GM18505 (cell line): ENCODE measurements around the gene KRTAP9-6.
"Not testable (repeated sequence)": the region's sequence is repeated elsewhere in the genome, so short reads cannot be mapped to it uniquely, and the experiment has no call there.

Experiments used
- ATAC-seq: cut with Tn5 transposase; IDR thresholded peaks from one replicate; pipeline ENCODE4 v1.9.1; 2021; ENCODE audit not compliant: unreplicated experiment
- POLR2A ChIP-seq: IDR thresholded peaks from 4 replicates; pipeline ENCODE4 v1.6.1; 2011; ENCODE audit warnings: borderline replicate concordance; ENCODE audit not compliant: insufficient read depth, insufficient read length; ENCODE audit errors: extremely low read depth

KRTAP9-6 gene, protein sequence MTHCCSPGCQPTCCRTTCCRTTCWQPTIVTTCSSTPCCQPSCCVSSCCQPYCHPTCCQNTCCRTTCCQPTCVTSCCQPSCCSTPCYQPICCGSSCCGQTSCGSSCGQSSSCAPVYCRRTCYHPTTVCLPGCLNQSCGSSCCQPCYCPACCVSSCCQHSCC

DNA sequence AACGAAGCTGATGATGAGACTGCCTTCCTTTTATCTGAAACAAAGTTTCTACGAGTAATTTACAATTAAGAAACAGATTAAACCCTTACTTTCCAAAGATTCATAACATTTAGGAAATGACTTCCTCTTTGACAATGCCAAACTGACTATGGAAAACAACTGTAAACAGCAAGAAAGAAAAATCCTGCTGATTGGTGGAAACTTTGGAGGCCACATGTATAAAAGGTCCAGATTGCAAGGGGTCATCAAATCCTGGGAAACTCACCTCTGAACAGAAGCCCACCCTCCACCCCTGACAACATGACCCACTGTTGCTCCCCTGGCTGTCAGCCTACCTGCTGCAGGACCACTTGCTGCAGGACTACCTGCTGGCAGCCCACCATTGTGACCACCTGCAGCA, at the start of gene KRTAP9-6:
Gene KRTAP9-6 (plus strand): TSS at position 301 of the 400 bp plus-strand sequence. CDS start 0 bp downstream, at position 301.
- no peak for ATAC-seq
- no peak for TF ChIP-seq POLR2A

DNA sequence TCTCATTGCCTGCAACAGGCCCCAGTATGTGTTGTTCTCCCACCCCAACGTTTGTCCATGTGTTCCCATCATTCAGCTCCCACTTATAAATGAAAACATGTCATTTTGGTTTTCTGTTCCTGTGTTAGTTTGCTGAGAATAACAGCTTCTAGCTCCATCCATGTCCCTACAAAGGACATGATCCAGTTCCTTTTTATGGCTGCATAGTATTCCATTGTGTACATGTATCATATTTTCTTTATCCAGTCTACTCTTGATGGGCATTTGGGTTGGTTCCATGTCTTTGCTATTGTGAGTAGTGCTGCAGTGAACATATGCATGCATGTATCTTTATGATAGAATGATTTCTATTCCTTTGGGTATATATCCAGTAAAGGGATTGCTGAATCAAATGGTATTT, 49.5 kb upstream of the KRTAP9-6 start:
- ATAC-seq = no peak

DNA sequence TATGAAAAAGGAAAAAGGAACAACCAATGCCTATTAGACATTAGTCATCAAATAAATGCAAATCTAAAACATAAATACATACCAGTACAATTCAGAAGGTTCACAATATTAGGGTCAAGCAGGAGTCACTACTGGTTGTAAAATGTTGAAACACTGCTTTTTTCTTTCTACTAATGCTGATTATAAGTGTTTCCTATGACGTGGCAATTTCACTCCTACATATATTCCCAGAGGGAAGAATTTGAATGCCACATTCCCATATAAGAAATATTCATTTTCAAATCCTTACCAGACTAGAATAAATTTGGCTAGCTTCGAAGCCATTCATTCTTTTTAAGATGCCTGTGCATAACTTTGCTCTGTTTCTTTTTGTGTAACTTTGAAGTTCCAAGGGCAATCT, 41.4 kb upstream of the KRTAP9-6 start:
- no peak for ATAC-seq
- no peak for TF ChIP-seq POLR2A

More for the DNA sequence above, 49.5 kb upstream of the KRTAP9-6 start:
- TF ChIP-seq POLR2A = no peak

DNA sequence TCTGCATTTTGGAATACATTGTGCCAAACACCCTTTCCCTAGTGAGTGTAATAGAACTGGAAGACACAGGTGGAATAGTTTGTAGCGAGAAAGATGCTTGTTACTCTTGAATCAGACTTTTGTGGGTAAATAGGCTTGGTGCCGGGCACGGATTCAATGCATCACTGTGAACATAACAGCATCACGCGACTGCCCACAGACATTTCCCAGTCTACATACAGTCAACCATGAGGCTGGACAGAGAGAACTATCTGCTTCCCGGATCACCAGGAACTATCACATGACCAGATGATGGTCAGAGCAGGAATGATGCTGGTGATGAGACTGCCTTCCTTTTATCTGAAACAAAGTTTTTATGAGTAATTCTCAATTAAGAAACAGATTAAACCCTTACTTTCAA, 39.1 kb upstream of the KRTAP9-6 start:
- no peak for ATAC-seq
- no peak for TF ChIP-seq POLR2A

DNA sequence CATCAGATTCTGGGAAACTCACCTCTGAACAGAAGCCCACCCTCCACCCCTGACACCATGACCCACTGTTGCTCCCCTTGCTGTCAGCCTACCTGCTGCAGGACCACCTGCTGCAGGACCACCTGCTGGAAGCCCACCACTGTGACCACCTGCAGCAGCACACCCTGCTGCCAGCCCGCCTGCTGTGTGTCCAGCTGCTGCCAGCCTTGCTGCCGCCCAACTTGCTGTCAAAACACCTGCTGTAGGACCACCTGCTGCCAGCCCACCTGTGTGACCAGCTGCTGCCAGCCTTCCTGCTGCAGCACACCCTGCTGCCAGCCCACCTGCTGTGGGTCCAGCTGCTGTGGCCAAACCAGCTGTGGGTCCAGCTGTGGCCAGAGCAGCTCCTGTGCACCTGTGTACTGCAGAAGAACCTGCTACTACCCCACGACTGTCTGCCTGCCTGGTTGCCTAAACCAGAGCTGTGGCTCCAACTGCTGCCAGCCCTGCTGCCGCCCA, 38.5 kb upstream of the KRTAP9-6 start, which contains the start of gene KRTAP9-2:
Gene KRTAP9-2 (plus strand): TSS at position 51 of the 498 bp plus-strand sequence. CDS start 7 bp downstream, at position 58.
- not testable (repeated sequence) for ATAC-seq

DNA sequence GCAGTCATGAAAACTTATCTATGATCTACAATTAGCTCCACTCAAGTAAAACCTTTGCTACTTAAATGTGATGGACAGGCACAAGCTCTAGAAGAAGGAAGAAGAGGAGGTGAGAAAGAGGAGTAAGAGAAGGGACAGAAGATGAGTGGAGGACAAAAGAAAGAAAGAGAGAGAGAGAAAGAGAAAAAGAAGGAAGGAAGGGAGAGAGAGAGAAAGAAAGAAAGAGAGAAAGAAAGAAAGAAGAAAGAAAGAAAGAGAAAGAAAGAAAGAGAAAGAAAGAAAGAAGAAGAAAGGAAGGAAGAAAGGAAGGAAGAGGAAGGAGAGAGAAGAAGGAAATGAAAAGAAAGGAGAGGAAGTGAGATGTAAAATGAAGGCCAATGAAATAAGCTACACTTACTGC, 35.1 kb upstream of the KRTAP9-6 start:
- no peak for ATAC-seq
- TF ChIP-seq POLR2A = no peak

DNA sequence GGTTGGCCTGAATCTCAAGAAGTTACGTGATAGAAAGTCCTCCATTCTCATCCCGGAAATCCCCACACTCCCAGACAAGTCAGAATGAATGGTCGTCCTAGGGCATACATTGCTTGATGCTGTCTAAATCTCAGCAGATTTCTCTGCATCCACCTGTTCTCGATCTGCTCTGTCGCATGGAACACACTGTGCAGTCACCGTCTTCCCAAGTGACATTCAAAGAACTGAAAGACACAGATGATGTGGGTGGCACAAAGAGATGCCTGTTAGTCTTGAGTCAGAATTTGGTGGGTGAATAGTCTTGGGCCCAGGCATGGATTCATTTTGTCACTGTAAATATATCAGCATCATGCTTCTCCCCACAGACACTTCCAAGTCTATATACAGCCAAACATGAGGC, 33.4 kb upstream of the KRTAP9-6 start:
- ATAC-seq = no peak
- TF ChIP-seq POLR2A = no peak

DNA sequence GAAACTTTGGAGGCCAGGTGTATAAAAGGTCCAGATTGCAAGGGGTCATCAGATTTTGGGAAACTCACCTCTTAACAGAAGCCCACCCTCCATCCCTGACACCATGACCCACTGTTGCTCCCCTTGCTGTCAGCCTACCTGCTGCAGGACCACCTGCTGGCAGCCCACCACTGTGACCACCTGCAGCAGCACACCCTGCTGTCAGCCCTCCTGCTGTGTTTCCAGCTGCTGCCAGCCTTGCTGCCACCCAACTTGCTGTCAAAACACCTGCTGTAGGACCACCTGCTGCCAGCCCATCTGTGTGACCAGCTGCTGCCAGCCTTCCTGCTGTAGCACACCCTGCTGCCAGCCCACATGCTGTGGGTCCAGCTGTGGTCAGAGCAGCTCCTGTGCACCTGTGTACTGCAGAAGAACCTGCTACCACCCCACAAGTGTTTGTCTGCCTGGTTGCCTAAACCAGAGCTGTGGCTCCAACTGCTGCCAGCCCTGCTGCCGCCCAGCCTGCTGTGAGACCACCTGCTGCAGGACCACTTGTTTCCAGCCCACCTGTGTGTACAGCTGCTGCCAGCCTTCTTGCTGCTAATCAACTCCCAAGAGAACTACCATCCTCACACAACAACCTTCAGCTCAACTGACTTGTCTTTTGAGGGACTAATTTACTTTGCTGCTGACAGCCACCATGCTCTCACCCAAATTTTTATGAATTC, 32.6 kb upstream of the KRTAP9-6 start, which contains the start of gene KRTAP9-3:
Gene KRTAP9-3 (plus strand): TSS at position 51 of the 707 bp plus-strand sequence. CDS start 53 bp downstream, at position 104.
- not testable (repeated sequence) for ATAC-seq

DNA sequence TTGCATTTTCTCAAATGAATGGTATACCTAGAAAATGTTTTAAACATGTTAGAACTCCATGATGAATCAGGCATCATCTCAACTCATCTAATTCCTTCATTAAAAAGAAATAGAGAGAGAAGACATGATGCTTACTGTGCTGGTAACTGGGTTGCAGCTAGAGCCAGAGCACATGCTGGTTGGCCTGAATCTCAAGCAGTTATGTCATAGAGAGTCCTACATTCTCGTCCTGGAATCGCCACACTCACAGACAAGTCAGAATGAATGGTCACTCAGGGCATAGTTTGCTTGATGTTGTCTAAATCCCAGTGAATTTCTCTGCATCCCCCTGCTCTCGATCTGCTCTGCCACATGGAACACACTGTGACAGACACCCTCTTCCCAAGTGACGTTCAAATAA, 28.1 kb upstream of the KRTAP9-6 start:
- not testable (repeated sequence) for ATAC-seq

DNA sequence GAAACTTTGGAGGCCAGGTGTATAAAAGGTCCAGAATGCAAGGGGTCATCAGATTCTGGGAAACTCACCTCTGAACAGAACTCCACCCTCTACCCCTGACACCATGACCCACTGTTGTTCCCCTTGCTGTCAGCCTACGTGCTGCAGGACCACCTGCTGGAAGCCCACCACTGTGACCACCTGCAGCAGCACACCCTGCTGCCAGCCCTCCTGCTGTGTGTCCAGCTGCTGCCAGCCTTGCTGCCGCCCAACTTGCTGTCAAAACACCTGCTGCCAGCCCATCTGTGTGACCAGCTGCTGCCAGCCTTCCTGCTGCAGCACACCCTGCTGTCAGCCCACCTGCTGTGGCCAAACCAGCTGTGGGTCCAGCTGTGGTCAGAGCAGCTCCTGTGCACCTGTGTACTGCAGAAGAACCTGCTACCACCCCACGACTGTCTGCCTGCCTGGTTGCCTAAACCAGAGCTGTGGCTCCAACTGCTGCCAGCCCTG, 27.2 kb upstream of the KRTAP9-6 start, which contains the start of gene KRTAP9-8:
Gene KRTAP9-8 (plus strand): TSS at position 51 of the 489 bp plus-strand sequence. CDS start 53 bp downstream, at position 104.
- not testable (repeated sequence) for ATAC-seq

DNA sequence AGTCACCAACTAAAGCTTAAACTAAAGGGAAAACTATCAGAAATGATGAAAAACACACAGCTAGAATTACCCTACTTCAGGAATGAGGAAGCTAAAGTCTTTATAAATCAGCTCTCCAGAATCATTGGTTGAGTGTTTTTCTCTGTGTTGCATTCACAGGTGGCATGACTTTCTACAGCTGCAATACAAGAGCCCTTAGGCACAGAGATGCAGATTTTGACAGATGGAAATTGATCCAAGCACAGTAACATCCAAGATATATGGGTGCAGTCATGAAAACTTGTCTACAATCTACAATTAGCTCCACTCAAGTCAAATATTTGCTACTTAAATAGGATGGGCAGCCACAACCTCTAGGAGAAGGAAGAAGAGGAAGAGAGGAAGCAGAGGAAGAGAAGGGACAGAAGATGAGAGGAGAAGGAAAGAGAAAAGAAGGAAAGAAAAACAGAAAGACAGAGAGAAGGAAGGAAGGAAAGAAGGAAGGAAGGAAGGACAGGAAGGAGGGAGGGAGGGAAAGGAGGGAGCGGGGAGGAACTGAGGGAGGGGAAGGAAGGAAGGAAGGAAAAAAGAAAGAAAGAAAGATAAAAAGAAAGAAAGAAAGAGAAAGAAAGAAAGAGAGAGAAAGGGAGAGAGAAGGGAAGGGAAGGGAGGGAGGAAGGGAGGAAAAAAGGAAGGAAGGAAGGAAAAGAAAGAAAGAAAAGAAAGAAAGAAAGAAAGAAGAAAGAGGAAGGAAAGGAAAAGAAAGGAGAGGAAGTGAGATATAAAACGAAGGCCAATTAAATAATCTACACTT, 18.0 kb upstream of the KRTAP9-6 start:
- not testable (repeated sequence) for ATAC-seq

DNA sequence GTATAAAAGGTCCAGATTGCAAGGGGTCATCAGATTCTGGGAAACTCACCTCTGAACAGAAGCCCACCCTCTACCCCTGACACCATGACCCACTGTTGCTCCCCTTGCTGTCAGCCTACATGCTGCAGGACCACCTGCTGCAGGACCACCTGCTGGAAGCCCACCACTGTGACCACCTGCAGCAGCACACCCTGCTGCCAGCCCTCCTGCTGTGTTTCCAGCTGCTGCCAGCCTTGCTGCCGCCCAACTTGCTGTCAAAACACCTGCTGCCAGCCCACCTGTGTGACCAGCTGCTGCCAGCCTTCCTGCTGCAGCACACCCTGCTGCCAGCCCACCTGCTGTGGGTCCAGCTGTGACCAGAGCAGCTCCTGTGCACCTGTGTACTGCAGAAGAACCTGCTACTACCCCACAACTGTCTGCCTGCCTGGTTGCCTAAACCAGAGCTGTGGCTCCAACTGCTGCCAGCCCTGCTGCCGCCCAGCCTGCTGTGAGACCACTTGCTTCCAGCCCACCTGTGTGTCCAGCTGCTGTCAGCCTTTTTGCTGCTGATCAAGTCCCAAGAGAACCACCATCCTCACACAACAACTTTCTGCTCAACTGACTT, 15.4 kb upstream of the KRTAP9-6 start, which contains the start of gene KRTAP9-4:
Gene KRTAP9-4 (plus strand): TSS at position 51 of the 604 bp plus-strand sequence. CDS start 34 bp downstream, at position 85.
- ATAC-seq = not testable (repeated sequence)

DNA sequence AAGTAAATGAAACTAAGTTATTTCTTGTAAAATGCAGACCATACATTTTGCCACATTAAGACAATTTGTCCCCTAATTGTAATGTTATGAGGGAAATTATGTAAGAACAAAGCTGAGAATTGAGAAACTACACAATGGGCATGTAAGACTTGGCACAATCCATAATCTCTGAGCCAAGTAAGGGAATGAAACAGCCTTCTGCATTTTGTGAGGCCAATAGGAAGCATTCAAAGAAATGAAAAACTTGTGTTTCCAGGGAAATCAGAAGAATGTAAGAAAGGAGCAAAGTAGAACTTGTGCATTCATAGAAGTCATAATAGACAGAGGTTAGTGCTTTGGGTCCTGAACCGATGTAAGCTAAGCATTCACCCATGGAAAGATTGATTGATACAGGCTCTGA, 13.9 kb upstream of the KRTAP9-6 start:
- TF ChIP-seq POLR2A = no peak
- no peak for ATAC-seq
